SK-N-MC (cell line): ENCODE data around the gene SLC38A11.
"Not testable (repeated sequence)": the region's sequence is repeated elsewhere in the genome, so short reads cannot be mapped to it uniquely, and the experiment has no call there.

Experiments
- DNase-seq: peaks from one replicate; pipeline ENCODE4 v3.0.0-alpha.2; 2011; ENCODE audit warnings: low read depth, low spot score
- H3K27ac ChIP-seq: fragments of 200-600 bp; sonication (generic); 2 replicates; pipeline ENCODE4 v1.5.1; 2016; ENCODE audit warnings: mixed run types
- H3K36me3 ChIP-seq: fragments of 200-600 bp; sonication (generic); 2 replicates; pipeline ENCODE4 v1.6.1; 2017; ENCODE audit warnings: antibody characterized with exemption, low read length, mixed read lengths; ENCODE audit not compliant: insufficient read depth
- H3K4me3 ChIP-seq: fragments of 200-600 bp; sonication (generic); 2 replicates; pipeline ENCODE4 v1.5.1; 2016
- H3K9ac ChIP-seq: fragments of 200-600 bp; sonication (generic); 2 replicates; pipeline ENCODE4 v1.8.0; 2017; ENCODE audit warnings: mixed run types, mixed read lengths; ENCODE audit not compliant: insufficient read length
- H3K9me3 ChIP-seq: fragments of 200-600 bp; sonication (generic); 2 replicates; pipeline ENCODE4 v1.6.1; 2017; ENCODE audit warnings: low read depth, mild to moderate bottlenecking, antibody characterized with exemption, low read length, moderate library complexity, mixed read lengths
- EZH2 ChIP-seq: fragments of 200-600 bp; sonication (generic); IDR thresholded peaks from one replicate; pipeline ENCODE4 v1.6.1; 2017; ENCODE audit warnings: antibody characterized with exemption
- FOXP2 ChIP-seq: optimal IDR thresholded peaks from 2 replicates; pipeline ENCODE3; 2011; ENCODE audit warnings: mild to moderate bottlenecking, moderate library complexity; ENCODE audit not compliant: insufficient read depth; ENCODE audit errors: extremely low read length, control extremely low read depth
- POLR2AphosphoS5 ChIP-seq: IDR thresholded peaks from 2 replicates; pipeline ENCODE4 v1.6.1; 2012; ENCODE audit warnings: mild to moderate bottlenecking, low read depth, low read length, borderline replicate concordance

The SLC38A11 gene

DNA sequence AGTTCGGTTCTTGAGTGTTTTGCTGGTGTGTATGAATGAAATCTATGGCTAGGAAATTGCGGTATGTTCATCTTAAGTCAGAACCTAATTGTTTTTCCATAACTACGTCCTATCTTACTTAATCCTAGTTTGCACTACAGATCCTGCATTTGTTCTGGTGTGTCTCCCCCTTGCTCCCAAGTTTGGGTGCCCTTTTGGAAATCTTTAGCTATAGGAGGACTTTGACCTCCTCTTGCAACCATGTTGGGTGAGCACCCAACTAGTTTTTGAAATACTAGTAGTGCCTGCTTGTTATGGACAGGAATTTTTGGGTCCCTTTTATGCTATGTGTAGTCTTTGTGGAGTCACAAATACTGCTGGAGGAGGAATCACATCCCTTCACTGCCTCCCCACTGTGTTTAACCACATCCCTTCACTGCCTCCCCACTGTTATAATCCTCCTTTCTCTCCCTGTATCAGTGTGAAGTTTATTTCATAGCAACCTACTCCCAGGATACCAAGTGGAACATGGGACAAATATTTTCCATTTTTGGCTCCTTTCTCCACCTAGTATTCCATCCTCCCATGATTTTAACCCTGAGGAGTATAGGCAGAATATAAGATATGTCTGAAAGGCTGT lies 87.4 kb downstream of the SLC38A11 start:
- Histone ChIP-seq H3K4me3 (no peak overlapping the region), H3K9ac (no peak overlapping the region), H3K9me3 (no peaks in the 10 kb centered on the region), H3K36me3 (no peaks in the 10 kb centered on the region), H3K27ac (no peak overlapping the region)
- TF ChIP-seq EZH2 (no peak), FOXP2 (no peak), POLR2AphosphoS5 (no peak)
- no peak for DNase-seq

DNA sequence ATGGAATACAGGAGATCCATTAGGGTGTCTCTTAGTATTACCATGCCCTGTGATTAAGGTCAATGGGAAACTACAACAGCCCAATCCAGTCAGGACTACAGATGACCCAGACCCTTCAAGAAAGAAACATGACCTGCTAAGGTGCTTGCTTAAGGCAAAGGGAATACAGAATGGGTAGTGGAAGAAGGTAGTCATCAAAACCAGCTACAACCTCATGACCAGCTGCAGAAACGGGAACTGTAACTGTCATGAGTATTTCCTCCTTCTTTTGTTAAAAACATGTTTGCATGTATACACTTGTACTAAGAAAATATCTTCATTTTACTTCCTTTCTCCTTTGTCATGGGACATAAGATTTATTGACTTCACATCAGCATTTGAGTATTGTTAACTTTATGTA lies 88.9 kb downstream of the SLC38A11 start:
- not testable (repeated sequence) for H3K36me3 ChIP-seq, DNase-seq, H3K9me3 ChIP-seq, H3K9ac ChIP-seq, H3K27ac ChIP-seq, H3K4me3 ChIP-seq

DNA sequence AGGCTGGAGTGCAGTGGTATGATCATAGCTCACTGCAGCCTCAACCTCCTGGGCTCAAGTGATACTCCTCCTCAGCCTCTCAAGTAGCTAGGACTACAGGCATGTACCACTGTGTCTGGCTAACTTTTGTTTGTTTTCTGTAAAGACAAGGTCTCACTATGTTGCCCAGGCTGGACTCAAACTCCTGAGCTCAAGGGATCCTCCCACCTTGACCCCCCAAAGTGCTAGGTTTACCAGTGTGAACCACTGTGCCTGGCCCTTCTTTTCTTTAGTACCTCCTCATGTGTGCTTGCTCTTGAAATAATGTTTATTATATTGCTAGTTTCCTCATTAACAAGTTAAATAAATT lies 94.7 kb downstream of the SLC38A11 start:
- H3K4me3 ChIP-seq, result no peak overlapping the region
- no peak overlapping the region for H3K9ac ChIP-seq
- no peak overlapping the region for H3K27ac ChIP-seq
- DNase-seq, result no peak
- no peaks in the 10 kb centered on the region for H3K36me3 ChIP-seq
- no peak for TF ChIP-seq POLR2AphosphoS5
- H3K9me3 ChIP-seq, result no peaks in the 10 kb centered on the region

DNA sequence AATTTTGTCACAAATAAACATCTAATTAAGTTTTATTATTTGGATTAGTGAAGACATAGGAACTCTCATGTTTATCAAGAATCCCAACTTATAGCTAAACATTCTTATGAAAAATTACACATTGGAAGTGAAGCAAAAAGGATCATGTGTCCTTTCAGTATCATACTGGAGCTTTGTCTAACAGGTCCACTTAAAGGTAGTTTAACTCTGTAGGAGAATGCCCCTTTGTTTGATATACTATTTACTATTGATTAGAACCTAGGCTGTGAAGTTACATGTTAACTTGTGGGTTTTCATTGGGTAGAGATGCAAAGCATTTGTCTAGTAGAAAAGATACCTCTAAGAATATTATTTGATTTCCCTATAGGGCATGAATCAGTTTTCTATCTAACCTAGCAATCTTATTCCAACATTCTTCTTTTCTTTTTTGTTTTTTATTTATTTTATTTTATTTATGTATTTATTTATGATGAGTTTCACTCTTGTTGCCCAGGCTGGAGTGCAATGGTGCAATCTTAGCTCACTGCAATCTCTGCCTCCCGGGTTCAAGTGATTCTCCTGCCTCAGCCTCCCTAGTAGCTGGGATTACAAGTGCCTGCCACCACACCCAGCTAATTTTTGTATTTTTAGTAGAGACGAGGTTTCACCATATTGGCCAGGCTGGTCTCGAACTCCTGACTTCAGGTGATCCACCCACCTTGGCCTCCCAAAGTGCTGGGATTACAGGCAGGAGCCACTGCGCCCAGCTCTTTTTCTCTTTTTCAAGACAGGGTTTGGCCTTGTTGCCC lies 95.2 kb downstream of the SLC38A11 start:
- DNase-seq, H3K9me3 ChIP-seq, H3K36me3 ChIP-seq, H3K4me3 ChIP-seq, H3K9ac ChIP-seq, H3K27ac ChIP-seq: not testable (repeated sequence)

GRCh38 chr2:164859251-164859818 lies 96.0 kb downstream of the SLC38A11 start:
- H3K9ac ChIP-seq, result no peak overlapping the region
- DNase-seq, result no peak
- no peak for TF ChIP-seq POLR2AphosphoS5
- TF ChIP-seq EZH2, result no peak
- TF ChIP-seq FOXP2, result no peak
- no peaks in the 10 kb centered on the region for H3K36me3 ChIP-seq
- H3K9me3 ChIP-seq, result no peaks in the 10 kb centered on the region
- no peak overlapping the region for H3K27ac ChIP-seq
- H3K4me3 ChIP-seq, result no peak overlapping the region

DNA sequence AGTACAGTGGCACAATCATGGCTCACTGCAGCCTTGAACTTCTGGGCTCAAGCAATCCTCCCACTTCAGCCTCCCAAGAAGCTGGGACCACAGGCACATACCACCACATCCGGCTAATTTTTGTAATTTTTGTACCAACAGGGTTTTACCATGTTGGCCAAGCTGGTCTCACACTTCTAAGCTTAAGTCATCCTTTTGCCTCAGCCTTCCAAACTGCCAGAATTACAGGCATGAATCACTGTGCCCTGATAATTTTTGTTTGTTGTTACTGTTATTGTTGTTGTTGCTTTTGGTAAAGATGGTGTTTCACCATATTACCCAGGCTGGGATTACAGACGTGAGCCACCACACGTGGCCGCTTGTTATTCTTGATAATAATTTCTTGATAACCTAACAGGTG lies 103.2 kb downstream of the SLC38A11 start:
- DNase-seq, result no peak
- H3K9ac ChIP-seq, result no peak overlapping the region
- no peaks in the 10 kb centered on the region for H3K9me3 ChIP-seq
- no peak overlapping the region for H3K27ac ChIP-seq
- no peak overlapping the region for H3K4me3 ChIP-seq
- no peak for TF ChIP-seq FOXP2
- TF ChIP-seq POLR2AphosphoS5, result no peak
- TF ChIP-seq EZH2, result no peak
- no peaks in the 10 kb centered on the region for H3K36me3 ChIP-seq

DNA sequence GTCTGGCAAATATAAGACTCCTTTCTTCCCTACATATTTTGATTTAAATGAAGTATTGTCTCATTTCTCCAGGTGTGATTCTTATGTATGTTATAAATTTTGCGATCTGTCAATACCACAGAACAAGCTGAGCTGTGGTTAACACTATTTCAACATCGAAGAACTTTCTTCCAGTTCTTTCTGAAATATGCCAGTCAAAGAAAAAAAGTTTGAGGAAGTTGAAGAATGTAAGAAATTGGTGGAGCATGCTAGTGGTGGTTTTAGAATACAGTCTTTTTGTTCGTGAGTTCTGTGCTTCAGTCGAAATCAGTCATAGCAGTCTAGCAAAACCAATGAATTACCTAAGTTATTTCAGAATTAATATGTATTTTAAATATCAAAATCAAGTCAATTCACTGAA lies 105.1 kb downstream of the SLC38A11 start:
- H3K36me3 ChIP-seq, result no peaks in the 10 kb centered on the region
- H3K27ac ChIP-seq, result no peak overlapping the region
- no peak overlapping the region for H3K9ac ChIP-seq
- DNase-seq, result no peak
- TF ChIP-seq FOXP2, result no peak
- TF ChIP-seq POLR2AphosphoS5, result no peak
- no peak for TF ChIP-seq EZH2
- no peak overlapping the region for H3K4me3 ChIP-seq
- no peaks in the 10 kb centered on the region for H3K9me3 ChIP-seq

DNA sequence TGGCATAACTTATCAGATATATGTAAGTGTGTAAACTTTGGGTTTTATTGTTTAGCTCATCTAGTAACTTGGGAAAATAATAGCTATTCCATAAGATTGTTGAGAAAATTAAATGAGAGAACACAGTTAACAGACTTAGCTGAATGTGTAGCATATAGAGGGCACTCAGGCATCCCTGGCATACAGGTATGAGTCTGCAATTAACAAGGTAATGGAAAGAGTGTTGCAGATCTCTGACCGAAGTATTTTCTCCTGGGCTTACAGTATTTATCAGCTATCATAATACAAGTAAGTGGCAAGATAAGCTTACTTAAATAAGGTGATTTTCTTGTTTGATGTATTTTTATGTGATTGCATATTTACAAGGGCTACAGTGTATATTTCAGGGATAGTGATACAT lies 105.8 kb downstream of the SLC38A11 start:
- Histone ChIP-seq H3K9me3 (no peaks in the 10 kb centered on the region), H3K4me3 (no peak overlapping the region), H3K9ac (no peak overlapping the region), H3K36me3 (no peaks in the 10 kb centered on the region), H3K27ac (no peak overlapping the region)
- TF ChIP-seq FOXP2, result no peak
- TF ChIP-seq POLR2AphosphoS5, result no peak
- no peak for TF ChIP-seq EZH2
- no peak for DNase-seq

DNA sequence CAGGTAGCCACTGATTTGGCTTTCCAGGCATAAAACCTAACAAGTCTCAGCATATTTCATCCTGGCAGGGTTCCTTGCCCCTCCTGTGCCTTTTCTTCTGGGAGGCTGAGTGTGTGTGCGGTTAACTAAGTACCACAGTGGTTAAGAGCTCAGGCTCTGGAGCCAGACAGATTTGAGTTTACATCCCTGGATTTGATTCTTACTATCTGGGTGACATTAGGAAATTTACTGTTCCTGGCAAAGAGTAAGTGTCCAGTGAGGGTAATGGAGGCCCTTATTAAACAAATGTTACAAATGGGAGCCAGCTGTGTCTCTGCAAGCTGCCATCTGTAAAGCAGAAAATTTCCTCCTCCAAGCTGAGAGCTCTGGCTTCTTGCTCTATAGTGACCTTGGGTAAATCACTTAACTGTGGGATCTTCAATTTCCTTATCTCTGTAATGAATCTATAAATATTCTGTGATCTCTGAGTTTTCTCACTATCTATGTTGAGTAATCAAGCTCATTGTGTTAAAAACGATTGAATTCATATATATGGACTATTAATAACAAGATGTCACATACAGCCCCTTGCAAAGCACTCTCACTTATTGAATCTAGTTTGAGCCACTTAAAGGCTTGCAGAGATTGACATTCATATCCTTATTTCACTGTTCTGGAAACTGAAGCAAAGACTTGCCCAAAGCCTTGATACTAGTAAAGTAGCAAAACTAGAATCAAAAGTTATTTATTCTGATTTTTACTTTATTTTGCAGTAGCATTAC lies 107.2 kb downstream of the SLC38A11 start:
- H3K27ac ChIP-seq, result no peak overlapping the region
- H3K9me3 ChIP-seq, result no peaks in the 10 kb centered on the region
- no peak for DNase-seq
- no peak overlapping the region for H3K9ac ChIP-seq
- no peaks in the 10 kb centered on the region for H3K36me3 ChIP-seq
- no peak overlapping the region for H3K4me3 ChIP-seq
- TF ChIP-seq POLR2AphosphoS5 (no peak), FOXP2 (no peak), EZH2 (no peak)
